A549 (cell line): ENCODE measurements around the gene MOXD1.

Source experiments
- EP300 ChIP-seq, 2 experiments: fragments of >200 bp; sonication (Bioruptor Twin); formaldehyde crosslinking; IDR thresholded peaks; 2 replicates in 1 of 2; 3 replicates in 1 of 2; pipeline ENCODE4 v1.6.1; 2016 to 2017
- POLR2A ChIP-seq: IDR thresholded peaks from 2 replicates; pipeline ENCODE4 v1.6.1; 2012; ENCODE audit warnings: mild to moderate bottlenecking, low read length
- RAD21 ChIP-seq, 2 experiments: fragments of >200 bp in 1 of 2; sonication (Bioruptor Twin) in 1 of 2; formaldehyde crosslinking in 1 of 2; IDR thresholded peaks in 1 of 2; conservative IDR thresholded peaks in 1 of 2; 2 replicates in 1 of 2; 3 replicates in 1 of 2; pipeline ENCODE4 v1.6.1; 2012 to 2018; ENCODE audit warnings: inconsistent platforms in 1 of 2
- SREBF2 ChIP-seq: fragments of 450-650 bp; IDR thresholded peaks from 2 replicates; pipeline ENCODE4 v1.6.1; 2014; ENCODE audit warnings: mild to moderate bottlenecking, moderate library complexity
- TF ChIP-seq, protein P1 (sequence below): fragments of >200 bp; sonication (Bioruptor Twin); formaldehyde crosslinking; IDR thresholded peaks from 3 replicates; pipeline ENCODE4 v1.5.1; 2016

GRCh38 chr6:132390017-132390416, 11.3 kb downstream of the MOXD1 start:
- TF ChIP-seq, protein P1, sequence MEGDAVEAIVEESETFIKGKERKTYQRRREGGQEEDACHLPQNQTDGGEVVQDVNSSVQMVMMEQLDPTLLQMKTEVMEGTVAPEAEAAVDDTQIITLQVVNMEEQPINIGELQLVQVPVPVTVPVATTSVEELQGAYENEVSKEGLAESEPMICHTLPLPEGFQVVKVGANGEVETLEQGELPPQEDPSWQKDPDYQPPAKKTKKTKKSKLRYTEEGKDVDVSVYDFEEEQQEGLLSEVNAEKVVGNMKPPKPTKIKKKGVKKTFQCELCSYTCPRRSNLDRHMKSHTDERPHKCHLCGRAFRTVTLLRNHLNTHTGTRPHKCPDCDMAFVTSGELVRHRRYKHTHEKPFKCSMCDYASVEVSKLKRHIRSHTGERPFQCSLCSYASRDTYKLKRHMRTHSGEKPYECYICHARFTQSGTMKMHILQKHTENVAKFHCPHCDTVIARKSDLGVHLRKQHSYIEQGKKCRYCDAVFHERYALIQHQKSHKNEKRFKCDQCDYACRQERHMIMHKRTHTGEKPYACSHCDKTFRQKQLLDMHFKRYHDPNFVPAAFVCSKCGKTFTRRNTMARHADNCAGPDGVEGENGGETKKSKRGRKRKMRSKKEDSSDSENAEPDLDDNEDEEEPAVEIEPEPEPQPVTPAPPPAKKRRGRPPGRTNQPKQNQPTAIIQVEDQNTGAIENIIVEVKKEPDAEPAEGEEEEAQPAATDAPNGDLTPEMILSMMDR, result no peak
- TF ChIP-seq POLR2A (no peak), RAD21 (conservative IDR thresholded peaks at IDR 0.05 in 1 of 2, IDR thresholded peaks at IDR 0.05 in 1 of 2) (no peak), EP300 (IDR thresholded peaks at IDR 0.05) (no peak), SREBF2 (no peak)
